Fibroblast of mammary gland (primary cell): ENCODE data around the gene TBC1D1.

Experiments used
- DNase-seq: peaks from one replicate; pipeline ENCODE4 v3.0.0-alpha.2; 2010; ENCODE audit warnings: low read depth
- H3K4me3 ChIP-seq: 2 replicates; pipeline ENCODE4 v1.5.1; 2011; ENCODE audit warnings: low read depth, mild to moderate bottlenecking, low read length, moderate library complexity; ENCODE audit not compliant: control insufficient read depth
- CTCF ChIP-seq: conservative IDR thresholded peaks from 2 replicates; pipeline ENCODE4 v1.5.1; 2011; ENCODE audit warnings: low read depth, low read length, inconsistent platforms; ENCODE audit not compliant: control insufficient read depth, insufficient read depth

Gene TBC1D1

GRCh38 chr4:38080061-38080974, 189.4 kb downstream of the TBC1D1 start:
- DNase-seq, result no peak
- no peak for TF ChIP-seq CTCF
- no peak overlapping the region for H3K4me3 ChIP-seq

- no peak overlapping the region for H3K4me3 ChIP-seq
- TF ChIP-seq CTCF, result no peak
- no peak for DNase-seq
Observed at GRCh38 chr4:38082021-38082420, 191.1 kb downstream of the TBC1D1 start.

GRCh38 chr4:38082424-38083385, 191.8 kb downstream of the TBC1D1 start:
- peak; percentile 97 for DNase-seq
- H3K4me3 ChIP-seq, result no peak overlapping the region
- no peak for TF ChIP-seq CTCF

GRCh38 chr4:38084877-38085711, 194.2 kb downstream of the TBC1D1 start:
- peak; percentile 69 for DNase-seq
- TF ChIP-seq CTCF, result no peak
- no peak overlapping the region for H3K4me3 ChIP-seq

DNA sequence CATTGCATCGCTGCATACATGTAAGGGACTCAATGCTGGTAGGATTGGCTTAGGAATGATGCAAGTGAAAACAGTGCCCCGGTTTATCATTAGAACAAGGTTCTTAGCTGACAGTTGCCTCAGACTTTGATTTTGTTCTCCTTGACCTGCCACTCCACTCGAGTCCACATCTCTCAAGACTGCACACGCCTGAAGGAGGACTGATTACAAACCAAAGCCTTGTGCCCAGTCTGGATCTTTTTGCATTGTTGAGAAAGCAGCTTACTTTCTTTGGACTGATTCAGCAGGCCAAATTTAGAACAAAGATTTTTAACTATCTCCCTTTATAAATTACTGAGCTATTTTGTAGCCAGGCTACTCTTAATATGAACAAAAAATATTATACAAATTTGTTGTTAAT, 194.9 kb downstream of the TBC1D1 start:
- DNase-seq, result no peak
- H3K4me3 ChIP-seq, result no peak overlapping the region
- no peak for TF ChIP-seq CTCF

DNA sequence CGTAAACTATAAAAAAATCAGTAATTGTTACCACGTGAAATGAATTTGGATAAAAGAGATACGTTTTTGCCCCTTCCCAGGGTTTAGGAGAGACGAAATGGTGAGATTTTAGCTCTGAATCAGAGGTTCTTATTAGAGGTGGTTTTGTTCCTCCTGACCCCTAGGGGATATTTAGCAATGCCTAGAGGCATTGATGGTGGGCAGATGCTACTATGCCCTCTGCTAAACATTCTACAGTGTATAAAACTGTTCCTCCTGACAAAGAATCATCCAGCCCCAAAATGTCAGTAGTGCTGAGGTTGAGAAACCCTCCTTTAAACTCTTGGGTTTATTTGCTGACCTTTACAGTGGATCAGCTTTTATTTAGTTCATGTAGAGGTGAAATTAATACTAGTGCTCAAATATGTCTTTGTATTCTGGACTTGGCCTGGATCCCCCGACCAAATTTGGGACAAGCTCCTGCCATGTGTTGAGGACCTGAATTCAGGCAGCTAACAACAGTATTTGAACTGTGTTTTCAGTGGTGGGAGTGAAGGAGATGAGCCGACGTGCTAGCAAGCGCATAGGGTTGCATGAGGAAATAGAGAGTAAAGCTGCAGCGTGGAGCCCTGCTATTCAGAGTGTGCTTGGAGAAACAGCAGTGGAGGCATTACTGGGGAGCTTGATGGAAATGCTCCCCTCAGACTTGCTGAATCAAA, 195.4 kb downstream of the TBC1D1 start:
- H3K4me3 ChIP-seq, result no peak overlapping the region
- no peak for TF ChIP-seq CTCF
- DNase-seq, result no peak
